NT2/D1 (cell line): ENCODE results near the gene ZNF226.
"Not testable (repeated sequence)": the region's sequence is repeated elsewhere in the genome, so short reads cannot be mapped to it uniquely, and the experiment has no call there.

Experiments used
- DNase-seq: peaks from one replicate; pipeline ENCODE4 v3.0.0-alpha.2; 2011; ENCODE audit warnings: low read depth, low spot score
- H3K27me3 ChIP-seq: 2 replicates; pipeline ENCODE4 v1.6.0; 2011; ENCODE audit warnings: mild to moderate bottlenecking; ENCODE audit not compliant: insufficient read length, insufficient read depth
- H3K36me3 ChIP-seq: 2 replicates; pipeline ENCODE4 v1.6.1; 2011; ENCODE audit warnings: mild to moderate bottlenecking, low read length, mixed read lengths; ENCODE audit not compliant: insufficient read depth, insufficient read length
- H3K4me1 ChIP-seq: 2 replicates; pipeline ENCODE4 v1.5.1; 2011; ENCODE audit not compliant: insufficient read depth, insufficient read length
- H3K4me3 ChIP-seq: 2 replicates; pipeline ENCODE4 v1.5.1; 2011; ENCODE audit warnings: low read depth; ENCODE audit not compliant: insufficient read length
- H3K9ac ChIP-seq: 2 replicates; pipeline ENCODE4 v1.6.0; 2011; ENCODE audit warnings: low read depth; ENCODE audit not compliant: insufficient read length
- H3K9me3 ChIP-seq: 2 replicates; pipeline ENCODE4 v1.5.1; 2011; ENCODE audit warnings: mild to moderate bottlenecking, low read length; ENCODE audit not compliant: insufficient read depth
- SUZ12 ChIP-seq: IDR thresholded peaks from 2 replicates; pipeline ENCODE4 v1.6.1; 2011; ENCODE audit not compliant: insufficient read length, insufficient read depth; ENCODE audit errors: extremely low read depth
- YY1 ChIP-seq: IDR thresholded peaks from 2 replicates; pipeline ENCODE4 v1.6.1; 2011; ENCODE audit not compliant: insufficient read length, insufficient read depth
- ZNF274 ChIP-seq: IDR thresholded peaks from 2 replicates; pipeline ENCODE4 v1.6.1; 2011; ENCODE audit warnings: mild to moderate bottlenecking, low read depth, low read length

The ZNF226 gene

GRCh38 chr19:44212250-44212865 is 47.5 kb downstream of the ZNF226 start, which contains the start of gene ZNF227:
Gene ZNF227 (plus strand): TSS chr19:44212532. CDS start chr19:44217793, 5,261 bp downstream.
- TF ChIP-seq SUZ12 (no peak), YY1 (no peak), ZNF274 (no peak)
- peak within 1 kb of the TSS; percentile 77 for H3K4me3 ChIP-seq
- no peaks in the 10 kb centered on the region for H3K27me3 ChIP-seq
- no peaks in the 10 kb centered on the region for H3K4me1 ChIP-seq
- no peaks in the 10 kb centered on the region for H3K9me3 ChIP-seq
- H3K9ac ChIP-seq, result peak within 1 kb of the TSS; percentile 83
- peak; percentile 87 for DNase-seq
- H3K36me3 ChIP-seq, result peaks cover 11% of the 10 kb centered on the region

- H3K27me3 ChIP-seq, result no peaks in the 10 kb centered on the region
- H3K4me3 ChIP-seq, result peak overlapping the region; percentile 77
- H3K9me3 ChIP-seq, result no peaks in the 10 kb centered on the region
- no peak for DNase-seq
- peaks cover 16% of the 10 kb centered on the region for H3K36me3 ChIP-seq
- no peaks in the 10 kb centered on the region for H3K4me1 ChIP-seq
- no peak for TF ChIP-seq SUZ12
- no peak for TF ChIP-seq YY1
- no peak for TF ChIP-seq ZNF274
- H3K9ac ChIP-seq, result peak overlapping the region; percentile 83
These were observed 48.0 kb downstream of the ZNF226 start for GRCh38 chr19:44212866-44213346.

- H3K36me3 ChIP-seq, result peaks cover 11% of the 10 kb centered on the region
- DNase-seq, H3K27me3 ChIP-seq, H3K9me3 ChIP-seq, H3K9ac ChIP-seq, H3K4me1 ChIP-seq, H3K4me3 ChIP-seq: not testable (repeated sequence)
These were observed 55.0 kb downstream of the ZNF226 start for GRCh38 chr19:44219926-44220325.

GRCh38 chr19:44220761-44221160 is 55.9 kb downstream of the ZNF226 start:
- H3K27me3 ChIP-seq, H3K36me3 ChIP-seq, H3K4me1 ChIP-seq, H3K9ac ChIP-seq, H3K9me3 ChIP-seq, H3K4me3 ChIP-seq, DNase-seq: not testable (repeated sequence)

GRCh38 chr19:44221291-44221690 is 56.4 kb downstream of the ZNF226 start:
- not testable (repeated sequence) for H3K27me3 ChIP-seq, H3K4me3 ChIP-seq, H3K9ac ChIP-seq, DNase-seq, H3K4me1 ChIP-seq, H3K36me3 ChIP-seq, H3K9me3 ChIP-seq
